ENCODE measurements around the gene MAD2L1BP.
"Not testable (repeated sequence)": the region's sequence is repeated elsewhere in the genome, so short reads cannot be mapped to it uniquely, and the experiment has no call there.

The MAD2L1BP gene

DNA sequence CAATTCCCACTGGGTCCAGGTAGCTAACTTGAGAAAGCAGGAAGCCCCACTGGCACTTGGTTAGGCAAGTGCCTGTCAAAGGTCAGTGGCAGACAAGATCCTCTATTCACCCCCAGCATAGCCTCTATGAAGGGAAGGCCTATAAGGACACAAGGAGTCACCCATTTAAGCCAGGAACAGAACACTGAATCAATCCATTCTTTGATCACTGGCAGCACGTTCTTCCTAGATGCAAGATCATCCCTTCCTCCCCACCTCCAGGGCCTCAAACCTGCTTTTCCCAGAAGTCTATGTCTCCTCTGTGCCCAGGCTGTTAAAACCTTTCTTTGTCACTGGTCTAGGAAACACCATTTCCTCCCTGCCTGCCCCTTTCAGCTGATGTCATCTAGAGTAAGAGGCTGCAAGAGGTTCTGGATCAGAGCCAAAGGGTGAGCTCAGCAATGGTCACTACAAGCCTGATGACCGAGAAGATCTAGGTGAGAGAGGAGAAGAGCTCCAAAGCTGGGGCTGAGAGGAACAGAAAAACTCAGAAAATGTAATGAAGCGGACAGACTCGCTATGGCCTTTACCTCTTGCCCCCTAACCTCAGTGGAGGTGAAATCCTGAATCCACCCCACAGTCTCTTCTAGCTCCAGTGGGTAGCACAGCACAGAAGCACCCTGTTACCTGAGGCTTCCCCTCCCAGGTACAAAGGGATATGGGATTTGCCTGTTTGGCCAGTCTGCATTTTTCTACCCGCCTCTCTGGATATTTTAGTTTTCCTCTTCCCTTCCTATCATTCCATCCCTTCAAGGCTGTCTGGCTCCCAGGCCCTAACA is 8.4 kb upstream of the MAD2L1BP start:
- peak; percentile 90 for DNase-seq

DNA sequence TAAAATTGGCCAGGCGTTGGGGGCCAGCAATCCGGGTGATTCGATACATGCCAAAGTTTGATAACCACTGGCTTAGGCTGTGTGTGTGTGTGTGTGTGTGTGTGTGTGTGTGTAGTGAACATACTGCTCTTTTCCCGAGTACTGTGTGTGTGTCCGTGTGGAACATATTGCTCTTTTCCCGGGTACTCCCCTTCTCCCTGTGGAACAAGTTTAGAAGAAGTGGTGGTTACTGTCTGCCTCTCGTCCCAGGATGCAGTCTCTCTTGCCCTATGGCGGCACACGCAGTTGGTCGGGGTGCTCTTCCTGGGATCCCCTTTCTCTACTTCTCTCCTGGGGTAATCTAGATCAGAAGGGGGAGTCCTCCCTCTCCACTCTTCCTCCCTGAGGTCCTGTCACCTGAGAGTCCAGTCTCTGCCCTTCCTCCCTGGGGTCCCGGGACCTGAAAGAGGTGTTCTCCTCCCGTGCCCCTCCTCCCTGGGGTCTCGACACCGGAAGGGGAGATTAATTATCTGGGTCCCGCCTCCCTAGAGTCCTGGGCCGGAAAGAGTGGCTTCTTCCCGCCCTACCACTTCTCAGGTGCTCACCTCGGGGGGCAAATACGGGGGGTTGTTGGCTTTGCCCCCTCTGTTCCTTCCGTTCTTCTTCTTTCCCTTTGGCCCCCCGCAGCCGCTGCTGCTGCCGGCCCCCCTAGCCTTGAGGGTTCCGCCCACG is 7.1 kb upstream of the MAD2L1BP start:
- DNase-seq: peak; percentile 81

DNA sequence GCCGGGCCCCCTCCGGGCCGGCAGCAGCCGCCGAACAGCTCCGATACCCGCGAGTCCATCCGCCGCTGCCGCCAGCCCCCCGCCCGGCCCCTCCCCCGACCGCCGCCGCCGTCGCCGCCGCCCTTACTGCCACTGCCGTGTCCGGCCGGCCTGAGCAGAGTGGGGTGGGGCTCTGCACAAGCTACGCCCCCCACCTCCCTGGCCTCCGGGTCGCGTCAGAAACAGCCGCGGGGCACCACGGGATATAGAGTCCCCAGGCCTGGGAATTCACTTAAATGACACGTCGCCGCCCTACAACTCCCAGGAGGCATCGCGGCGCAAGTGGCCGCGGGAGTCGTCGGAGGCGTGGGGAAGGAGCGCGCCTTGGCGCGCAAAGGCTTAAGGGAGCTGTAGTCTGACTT is 6.5 kb upstream of the MAD2L1BP start, which contains the start of gene GTPBP2:
GTPBP2 (minus strand) TSS at position 161 of the 401 bp plus-strand sequence; CDS start at position 59, 102 bp downstream.
- peak; percentile 100 for DNase-seq

GRCh38 chr6:43629505-43630300 is 5.9 kb upstream of the MAD2L1BP start:
- DNase-seq: peak; percentile 99

DNA sequence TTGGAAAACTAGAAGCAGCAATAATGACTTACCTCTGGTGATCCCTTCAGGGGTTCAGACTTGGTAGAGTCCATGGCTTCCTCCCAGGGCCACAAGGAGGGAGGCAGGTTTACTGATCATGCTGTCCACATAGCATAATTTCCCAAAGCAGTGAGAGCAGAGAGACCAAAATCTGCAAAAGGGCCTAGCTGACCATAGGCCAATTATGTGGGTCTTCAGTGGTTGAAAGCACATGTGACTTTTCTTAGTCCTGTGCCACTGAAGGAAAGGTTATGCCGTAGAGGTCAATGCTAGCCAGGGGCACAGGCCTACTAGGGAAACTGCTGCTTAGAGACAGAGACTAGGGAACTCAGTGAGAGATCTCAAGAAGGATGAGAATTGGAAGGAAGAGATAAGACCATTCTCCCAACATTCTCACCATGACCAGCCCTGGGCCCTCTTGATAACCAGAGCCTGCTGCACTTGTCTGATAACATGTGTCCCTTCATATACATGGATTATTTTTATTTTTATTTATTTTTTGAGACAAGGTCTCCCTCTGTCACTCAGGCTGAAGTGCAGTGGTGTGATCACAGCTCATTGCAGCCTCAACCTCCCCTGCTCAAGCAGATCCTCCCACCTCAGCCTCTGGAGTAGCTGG is 4.5 kb upstream of the MAD2L1BP start:
- peak; percentile 29 for DNase-seq

GRCh38 chr6:43633002-43633401 is 2.6 kb upstream of the MAD2L1BP start:
- not testable (repeated sequence) for DNase-seq

- DNase-seq: no peak
These were observed 837 bp upstream of the MAD2L1BP start for GRCh38 chr6:43634702-43635303.

- DNase-seq: peak; percentile 50
These were observed 644 bp downstream of the MAD2L1BP start for GRCh38 chr6:43636308-43636659.

DNA sequence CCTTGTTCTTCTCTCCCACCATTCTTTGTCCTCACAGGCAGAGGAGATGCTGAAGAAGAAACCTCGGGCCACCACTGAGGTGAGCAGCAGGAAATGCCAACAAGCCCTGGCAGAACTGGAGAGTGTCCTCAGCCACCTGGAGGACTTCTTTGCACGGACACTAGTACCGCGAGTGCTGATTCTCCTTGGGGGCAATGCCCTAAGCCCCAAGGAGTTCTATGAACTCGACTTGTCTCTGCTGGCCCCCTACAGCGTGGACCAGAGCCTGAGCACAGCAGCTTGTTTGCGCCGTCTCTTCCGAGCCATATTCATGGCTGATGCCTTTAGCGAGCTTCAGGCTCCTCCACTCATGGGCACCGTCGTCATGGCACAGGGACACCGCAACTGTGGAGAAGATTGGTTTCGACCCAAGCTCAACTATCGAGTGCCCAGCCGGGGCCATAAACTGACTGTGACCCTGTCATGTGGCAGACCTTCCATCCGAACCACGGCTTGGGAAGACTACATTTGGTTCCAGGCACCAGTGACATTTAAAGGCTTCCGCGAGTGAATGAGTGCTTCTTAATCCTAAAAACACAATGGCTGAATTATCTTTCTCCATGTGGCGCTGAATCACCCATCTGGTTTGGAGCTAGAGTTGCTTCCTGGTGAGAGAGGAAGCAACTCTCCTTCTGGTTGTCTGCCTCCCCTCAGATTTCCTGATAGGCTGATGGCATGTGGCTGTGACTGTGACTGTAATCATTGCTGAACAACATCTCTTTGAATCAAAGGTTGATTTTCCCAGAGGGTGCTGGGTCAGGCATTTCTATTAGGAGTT is 4.6 kb downstream of the MAD2L1BP start:
- no peak for DNase-seq

DNA sequence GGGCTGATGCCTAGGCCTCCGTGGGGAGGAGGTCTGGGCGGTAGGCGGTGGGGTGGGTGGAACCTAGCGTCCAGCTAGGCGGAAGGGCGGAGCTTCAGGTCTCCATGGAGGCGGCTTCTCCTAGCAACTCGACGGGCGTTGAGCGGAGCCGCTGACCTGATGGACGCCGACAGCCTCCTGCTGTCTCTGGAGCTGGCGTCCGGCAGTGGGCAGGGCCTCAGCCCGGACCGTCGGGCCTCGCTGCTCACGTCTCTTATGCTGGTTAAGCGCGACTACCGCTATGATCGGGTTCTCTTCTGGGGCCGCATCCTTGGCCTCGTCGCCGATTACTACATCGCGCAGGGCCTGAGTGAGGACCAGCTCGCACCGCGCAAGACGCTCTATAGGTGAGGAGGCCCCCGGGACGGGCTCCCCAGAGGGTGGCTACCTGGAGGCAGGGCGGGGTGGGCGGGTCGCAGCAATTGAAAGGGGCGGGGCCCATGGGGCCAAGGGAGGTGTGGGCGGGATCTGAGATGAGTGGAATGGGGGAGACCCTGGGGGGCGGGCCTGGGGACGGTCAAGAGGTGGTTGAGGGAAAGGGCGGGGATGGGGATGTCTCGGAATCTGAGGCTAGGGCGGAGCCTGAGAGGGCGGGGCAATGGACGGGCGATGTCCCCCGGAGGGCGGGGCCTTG is 9.4 kb downstream of the MAD2L1BP start, which contains the start of gene RSPH9:
RSPH9 (plus strand) TSS at position 97 of the 673 bp plus-strand sequence; CDS start at position 160, 63 bp downstream.
- peak; percentile 77 for DNase-seq

- DNase-seq: no peak
These were observed 9.9 kb downstream of the MAD2L1BP start for GRCh38 chr6:43645613-43645964.

DNA sequence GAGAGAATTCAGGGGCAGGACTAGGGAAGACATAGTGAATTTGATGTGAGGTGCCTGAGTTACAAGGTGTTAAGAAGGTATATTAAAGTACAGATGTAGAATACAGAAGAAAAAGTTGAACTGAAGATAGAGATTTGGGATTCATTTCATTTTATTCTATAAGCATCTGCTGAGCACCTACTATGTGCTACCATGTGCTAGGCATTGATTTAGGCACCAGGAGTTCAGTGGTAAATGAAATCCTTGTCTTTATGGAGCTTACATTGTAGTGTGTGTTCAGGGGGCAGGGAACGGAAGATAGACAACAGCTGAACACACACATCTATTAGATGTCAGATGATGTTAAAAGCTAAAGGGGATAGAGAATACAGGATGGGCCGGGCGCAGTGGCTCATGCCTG is 12.0 kb downstream of the MAD2L1BP start:
- DNase-seq: no peak

GRCh38 chr6:43648248-43648647 is 12.6 kb downstream of the MAD2L1BP start:
- DNase-seq: no peak

DNA sequence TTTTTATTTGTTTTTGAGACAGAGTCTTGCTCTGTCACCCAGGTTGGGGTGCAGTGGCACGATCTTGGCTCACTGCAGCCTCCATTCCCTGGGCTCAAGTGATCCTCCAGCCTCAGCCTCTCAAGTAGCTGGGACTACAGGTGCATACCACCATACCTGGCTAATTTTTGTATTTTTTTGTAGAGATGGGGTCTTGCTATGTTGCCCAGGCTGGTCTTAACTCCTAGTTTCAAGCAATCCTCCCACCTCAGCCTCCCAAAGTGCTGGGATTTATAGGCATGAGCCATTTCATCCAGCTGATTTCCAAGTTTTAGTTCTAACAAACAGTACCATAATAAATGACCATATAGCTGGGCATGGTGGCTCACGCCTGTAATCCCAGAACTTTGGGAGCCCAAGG is 17.2 kb downstream of the MAD2L1BP start:
- DNase-seq: not testable (repeated sequence)

GRCh38 chr6:43657221-43657802 is 21.7 kb downstream of the MAD2L1BP start:
- no peak for DNase-seq

GRCh38 chr6:43658161-43658560 is 22.5 kb downstream of the MAD2L1BP start:
- no peak for DNase-seq

DNA sequence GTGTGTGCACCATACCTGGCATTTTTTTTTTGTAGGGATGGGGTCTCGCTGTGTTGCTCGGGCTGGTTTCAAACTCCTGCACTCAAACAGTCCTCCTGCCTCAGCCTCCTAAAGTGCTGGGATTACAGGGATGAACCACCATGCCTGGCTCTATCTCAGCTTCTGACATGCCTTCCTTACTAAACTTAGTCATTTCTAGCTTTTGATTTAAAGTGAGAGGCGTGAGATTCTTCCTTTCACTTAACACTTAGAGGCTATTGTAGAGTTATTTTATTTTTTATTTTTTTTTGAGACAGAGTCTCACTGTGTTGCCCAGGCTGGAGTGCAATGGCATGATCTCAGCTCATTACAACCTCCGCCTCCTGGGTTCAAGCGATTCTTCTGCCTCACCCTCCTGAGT is 27.3 kb downstream of the MAD2L1BP start:
- not testable (repeated sequence) for DNase-seq

DNA sequence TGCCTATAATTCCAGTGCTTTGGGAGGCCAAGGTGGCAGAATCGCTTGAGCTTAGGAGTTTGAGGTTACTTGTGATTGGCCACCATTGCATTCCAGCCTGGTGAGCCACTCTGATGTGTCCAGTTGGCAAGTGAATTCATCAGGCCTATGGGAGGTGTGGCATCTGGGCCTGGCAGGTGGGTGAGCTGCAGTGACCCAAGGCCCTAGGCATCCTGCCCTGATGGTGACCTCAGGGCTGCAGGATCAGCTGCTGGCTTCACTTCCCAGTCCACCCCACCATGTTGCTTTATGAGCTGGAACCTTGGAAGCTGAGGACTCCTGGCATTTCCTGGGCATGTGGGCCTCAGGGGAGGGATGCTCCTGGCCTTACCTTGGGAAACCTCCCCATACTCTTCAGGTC is 29.7 kb downstream of the MAD2L1BP start:
- DNase-seq: no peak

DNA sequence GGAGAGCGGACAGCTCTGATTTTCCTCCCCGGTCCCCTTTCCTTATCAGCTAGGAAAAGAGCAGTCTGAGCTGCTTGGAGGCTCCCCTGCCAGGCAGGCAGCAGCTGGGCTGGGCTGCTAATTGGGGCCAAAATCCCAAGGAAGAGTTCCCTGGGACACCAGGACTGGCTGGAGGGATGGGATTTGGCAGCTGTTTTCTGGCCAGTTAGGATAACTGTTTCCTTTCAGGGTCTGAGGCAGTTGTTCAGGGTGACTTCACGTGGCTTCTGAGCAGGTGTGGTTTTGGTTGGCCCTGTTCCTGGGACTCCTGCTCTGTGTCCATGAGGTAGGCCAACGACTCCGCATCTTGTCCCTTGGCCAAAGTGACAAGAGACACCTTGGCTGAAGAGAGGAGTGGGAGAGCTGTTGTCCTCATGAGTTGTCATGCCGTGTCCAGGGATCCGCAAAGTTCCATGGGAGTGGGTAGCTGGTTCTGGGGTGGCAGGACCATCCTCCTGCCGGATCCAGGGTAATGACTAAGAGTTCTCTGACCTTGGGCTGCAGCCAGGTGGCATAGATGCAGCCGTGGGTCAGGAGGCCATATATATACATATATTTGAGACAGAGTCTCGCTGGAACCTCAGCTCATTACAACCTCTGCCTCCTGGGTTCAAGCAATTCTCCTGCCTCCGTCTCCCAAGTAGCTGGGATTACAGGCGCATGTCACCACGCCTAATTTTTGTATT is 30.7 kb downstream of the MAD2L1BP start:
- no peak for DNase-seq

Data from NCI-H69 (cell line).